Hepatocyte (in vitro differentiated cells): ENCODE measurements around the gene SYT14. TPM values are rescaled to one million over a fixed set of nuclear protein-coding genes. Genes with fewer than 3 reads are reported as not detected.
"Not testable (repeated sequence)": the region's sequence is repeated elsewhere in the genome, so short reads cannot be mapped to it uniquely, and the experiment has no call there.

Experiments
- DNase-seq: peaks from one replicate; pipeline ENCODE4 v3.0.0-alpha.2; 2016; ENCODE audit warnings: low spot score
- H2AFZ ChIP-seq: fragments of 200-600 bp; sonication (generic); 2 replicates; pipeline ENCODE4 v1.6.0; 2016; ENCODE audit warnings: antibody characterized with exemption, mild to moderate bottlenecking
- H3K27ac ChIP-seq: fragments of 200-600 bp; sonication (generic); 2 replicates; pipeline ENCODE4 v1.5.1; 2016; ENCODE audit warnings: mild to moderate bottlenecking
- H3K27me3 ChIP-seq: fragments of 200-600 bp; sonication (generic); 2 replicates; pipeline ENCODE4 v1.6.1; 2016
- H3K36me3 ChIP-seq: fragments of 200-600 bp; sonication (generic); replicated peaks from 2 replicates; pipeline ENCODE4 v1.5.1; 2016; ENCODE audit warnings: low read depth; ENCODE audit not compliant: insufficient read depth
- H3K4me1 ChIP-seq: fragments of 200-600 bp; sonication (generic); 2 replicates; pipeline ENCODE4 v1.5.1; 2016; ENCODE audit warnings: mild to moderate bottlenecking, moderate library complexity; ENCODE audit not compliant: insufficient read depth
- H3K4me2 ChIP-seq: fragments of 200-600 bp; sonication (generic); 2 replicates; pipeline ENCODE4 v1.6.0; 2016
- H3K4me3 ChIP-seq: fragments of 200-600 bp; sonication (generic); 2 replicates; pipeline ENCODE4 v1.5.1; 2016; ENCODE audit warnings: mild to moderate bottlenecking
- H3K79me2 ChIP-seq: fragments of 200-600 bp; sonication (generic); 2 replicates; pipeline ENCODE4 v1.6.0; 2017; ENCODE audit warnings: mild to moderate bottlenecking
- H3K9me2 ChIP-seq: fragments of 200-600 bp; sonication (generic); replicated peaks from 2 replicates; pipeline ENCODE4 v1.6.0; 2017; ENCODE audit warnings: mild to moderate bottlenecking; ENCODE audit not compliant: insufficient read depth
- H3K9me3 ChIP-seq: fragments of 200-600 bp; sonication (generic); 2 replicates; pipeline ENCODE4 v1.5.1; 2016; ENCODE audit warnings: low read depth, mild to moderate bottlenecking
- H4K20me1 ChIP-seq: fragments of 200-600 bp; sonication (generic); 2 replicates; pipeline ENCODE4 v1.6.0; 2016; ENCODE audit warnings: mild to moderate bottlenecking; ENCODE audit not compliant: insufficient read depth, poor library complexity, severe bottlenecking
- EZH2 ChIP-seq: fragments of 200-600 bp; sonication (generic); IDR thresholded peaks from 2 replicates; pipeline ENCODE4 v1.6.1; 2016; ENCODE audit warnings: antibody characterized with exemption, mild to moderate bottlenecking, borderline replicate concordance
- EZH2phosphoT487 ChIP-seq: fragments of 200-600 bp; sonication (generic); IDR thresholded peaks from one replicate; pipeline ENCODE4 v1.6.1; 2018; ENCODE audit warnings: antibody characterized with exemption, mild to moderate bottlenecking, low read depth, moderate library complexity; ENCODE audit not compliant: unreplicated experiment, severe bottlenecking
- WGBS: methylation state at CpG from one replicate; pipeline ENCODE4 v1.1.6; 2016; ENCODE audit warnings: low lambda C conversion rate; ENCODE audit errors: missing lambda C conversion rate; 5-methylcytosine and 5-hydroxymethylcytosine counted together
- polyA plus RNA-seq: library from polyadenylated mRNA; unstranded; fragments of >200 nt; fragmentation: Nextera tagmentation; extraction: Ambion mirVana; gene quantifications from 2 replicates; pipeline ENCODE4 v1.2.1, GENCODE V29; 2016
- total RNA-seq: library from RNA; depleted of rRNA; stranded (reverse); fragments of >200 nt; gene quantifications from 2 replicates; pipeline ENCODE4 v1.2.3, GENCODE V29; 2014
- TF ChIP-seq, protein P1 (sequence below): fragments of 200-600 bp; sonication (generic); IDR thresholded peaks from 2 replicates; pipeline ENCODE4 v1.5.1; 2016; ENCODE audit warnings: antibody characterized with exemption, mild to moderate bottlenecking; ENCODE audit not compliant: poor library complexity

Gene SYT14
- total and polyA plus RNA-seq, 2 experiments from 2014 or later, result 0.29 to 1.4 TPM

DNA sequence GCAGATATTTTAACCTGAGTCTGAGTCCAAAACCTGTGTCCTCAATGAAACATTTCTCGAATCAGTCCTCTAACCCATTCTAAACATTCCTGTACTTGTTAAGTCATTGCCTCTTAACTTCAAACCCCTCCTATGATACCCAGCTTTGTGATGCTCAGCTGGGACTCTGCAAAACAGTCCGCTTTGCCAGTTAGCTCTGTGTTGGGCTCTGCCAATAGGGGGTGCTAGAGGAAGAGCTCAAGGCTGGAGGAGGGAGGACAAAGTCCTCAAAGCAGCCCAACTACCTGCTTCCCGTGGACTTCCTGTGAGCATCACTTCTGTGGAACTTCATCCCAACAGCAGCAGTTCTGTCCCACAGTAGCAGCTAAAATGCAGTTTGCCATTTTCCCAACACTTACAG lies 38.1 kb upstream of the SYT14 start:
- no peak overlapping the region for H2AFZ ChIP-seq
- no peak overlapping the region for H3K27ac ChIP-seq
- no peaks in the 10 kb centered on the region for H3K9me3 ChIP-seq
- H3K4me1 ChIP-seq, result no peaks in the 10 kb centered on the region
- DNase-seq, result no peak
- H3K36me3 ChIP-seq, result no peaks in the 10 kb centered on the region
- no peaks in the 10 kb centered on the region for H3K27me3 ChIP-seq
- no peak overlapping the region for H3K4me2 ChIP-seq
- H3K79me2 ChIP-seq, result no peaks in the 10 kb centered on the region
- TF ChIP-seq, protein P1, sequence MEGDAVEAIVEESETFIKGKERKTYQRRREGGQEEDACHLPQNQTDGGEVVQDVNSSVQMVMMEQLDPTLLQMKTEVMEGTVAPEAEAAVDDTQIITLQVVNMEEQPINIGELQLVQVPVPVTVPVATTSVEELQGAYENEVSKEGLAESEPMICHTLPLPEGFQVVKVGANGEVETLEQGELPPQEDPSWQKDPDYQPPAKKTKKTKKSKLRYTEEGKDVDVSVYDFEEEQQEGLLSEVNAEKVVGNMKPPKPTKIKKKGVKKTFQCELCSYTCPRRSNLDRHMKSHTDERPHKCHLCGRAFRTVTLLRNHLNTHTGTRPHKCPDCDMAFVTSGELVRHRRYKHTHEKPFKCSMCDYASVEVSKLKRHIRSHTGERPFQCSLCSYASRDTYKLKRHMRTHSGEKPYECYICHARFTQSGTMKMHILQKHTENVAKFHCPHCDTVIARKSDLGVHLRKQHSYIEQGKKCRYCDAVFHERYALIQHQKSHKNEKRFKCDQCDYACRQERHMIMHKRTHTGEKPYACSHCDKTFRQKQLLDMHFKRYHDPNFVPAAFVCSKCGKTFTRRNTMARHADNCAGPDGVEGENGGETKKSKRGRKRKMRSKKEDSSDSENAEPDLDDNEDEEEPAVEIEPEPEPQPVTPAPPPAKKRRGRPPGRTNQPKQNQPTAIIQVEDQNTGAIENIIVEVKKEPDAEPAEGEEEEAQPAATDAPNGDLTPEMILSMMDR, result peak; percentile 7
- TF ChIP-seq EZH2phosphoT487 (no peak), EZH2 (no peak)
- H3K9me2 ChIP-seq, result no peaks in the 10 kb centered on the region
- 61% methylated on average over 3 of the region's 3 CpGs for WGBS
- no peaks in the 10 kb centered on the region for H4K20me1 ChIP-seq
- no peak overlapping the region for H3K4me3 ChIP-seq

DNA sequence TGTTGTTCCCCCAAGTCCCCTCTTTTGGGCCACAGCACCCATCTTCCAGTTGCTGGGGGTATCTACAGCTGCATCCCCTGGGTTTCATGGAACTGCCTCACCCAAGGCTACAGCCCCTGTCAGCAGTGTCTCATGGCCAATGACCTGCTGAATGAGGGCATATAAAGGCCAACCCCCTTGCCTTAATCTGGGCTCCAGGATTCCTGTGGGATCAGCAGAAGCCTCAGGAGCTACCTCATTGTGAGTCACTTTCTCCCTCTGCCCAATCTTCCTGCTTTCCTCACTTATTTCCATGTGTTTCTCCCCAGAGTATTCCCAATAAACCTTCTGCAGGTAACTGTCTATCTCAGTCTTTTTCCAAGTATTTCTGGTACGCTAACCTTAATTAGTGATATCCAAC lies 37.3 kb upstream of the SYT14 start:
- H3K9me3 ChIP-seq, result no peaks in the 10 kb centered on the region
- no peak for DNase-seq
- H3K4me3 ChIP-seq, result no peak overlapping the region
- WGBS, result 97% methylated on average over 1 of the region's 1 CpG
- no peaks in the 10 kb centered on the region for H3K4me1 ChIP-seq
- no peaks in the 10 kb centered on the region for H3K27me3 ChIP-seq
- H3K4me2 ChIP-seq, result no peak overlapping the region
- H2AFZ ChIP-seq, result no peak overlapping the region
- H3K27ac ChIP-seq, result no peak overlapping the region
- TF ChIP-seq EZH2 (no peak), EZH2phosphoT487 (no peak)
- TF ChIP-seq, protein P1, result no peak
- no peaks in the 10 kb centered on the region for H3K79me2 ChIP-seq
- H4K20me1 ChIP-seq, result no peaks in the 10 kb centered on the region
- H3K36me3 ChIP-seq, result no peaks in the 10 kb centered on the region
- no peaks in the 10 kb centered on the region for H3K9me2 ChIP-seq

DNA sequence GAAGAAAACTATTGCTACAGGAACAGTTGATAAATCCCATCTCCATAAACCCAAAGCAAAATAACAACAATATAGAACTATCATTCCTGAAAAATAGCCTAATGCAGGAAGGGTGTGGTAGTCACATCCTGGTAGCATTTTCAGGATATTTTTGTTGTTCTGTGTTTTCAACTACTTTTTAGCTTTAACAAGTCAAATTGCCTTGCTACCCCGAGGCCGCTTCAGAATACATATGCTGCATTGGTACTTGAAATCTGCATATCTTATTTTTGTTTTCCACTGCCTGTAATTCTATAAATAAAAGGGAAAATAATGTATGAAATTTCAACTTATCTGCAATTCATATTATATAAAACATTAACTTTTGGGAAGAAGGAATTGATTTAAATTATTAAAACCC lies 36.8 kb upstream of the SYT14 start:
- TF ChIP-seq EZH2phosphoT487 (no peak), EZH2 (no peak)
- TF ChIP-seq, protein P1, result no peak
- no peaks in the 10 kb centered on the region for H3K4me1 ChIP-seq
- H3K9me3 ChIP-seq, result no peaks in the 10 kb centered on the region
- no peak overlapping the region for H2AFZ ChIP-seq
- no peaks in the 10 kb centered on the region for H3K27me3 ChIP-seq
- no peaks in the 10 kb centered on the region for H3K9me2 ChIP-seq
- WGBS, result 91% methylated on average over 2 of the region's 2 CpGs
- no peak overlapping the region for H3K27ac ChIP-seq
- no peaks in the 10 kb centered on the region for H3K36me3 ChIP-seq
- H3K4me3 ChIP-seq, result no peak overlapping the region
- DNase-seq, result no peak
- H3K4me2 ChIP-seq, result no peak overlapping the region
- no peaks in the 10 kb centered on the region for H3K79me2 ChIP-seq
- no peaks in the 10 kb centered on the region for H4K20me1 ChIP-seq

DNA sequence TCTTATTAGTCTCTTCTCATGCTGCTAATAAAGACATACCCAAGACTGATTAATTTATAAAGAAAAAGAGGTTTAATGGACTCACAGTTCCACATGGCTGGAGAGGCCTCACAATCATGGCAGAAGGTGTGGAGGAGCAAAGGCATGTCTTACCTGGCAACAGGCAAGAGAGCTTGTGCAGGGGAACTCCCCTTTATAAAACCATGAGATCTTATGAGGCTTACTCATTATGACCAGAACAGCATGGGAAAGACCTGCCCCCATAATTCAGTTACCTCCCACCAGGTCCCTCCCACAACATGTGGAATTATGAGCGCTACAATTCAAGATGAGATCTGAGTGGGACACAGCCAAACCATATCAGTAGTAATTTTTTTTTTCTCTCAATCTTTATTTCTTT lies 33.2 kb upstream of the SYT14 start:
- not testable (repeated sequence) for H3K36me3 ChIP-seq, H3K4me1 ChIP-seq, H3K27ac ChIP-seq, H2AFZ ChIP-seq, H3K4me2 ChIP-seq, DNase-seq, H3K9me2 ChIP-seq, H3K27me3 ChIP-seq, H3K79me2 ChIP-seq, H4K20me1 ChIP-seq, H3K4me3 ChIP-seq, H3K9me3 ChIP-seq
- 100% methylated on average over 1 of the region's 1 CpG for WGBS
